Measurements from ENCODE around the gene AP3B2. TPM values are rescaled to one million over a fixed set of nuclear protein-coding genes. Genes with fewer than 3 reads are reported as not detected.

Gene AP3B2
- 0.10 TPM for total RNA-seq

GRCh38 chr15:82709421-82710207 is at the start of gene AP3B2:
TSS of gene AP3B2 (minus strand) at chr15:82709875. CDS start at chr15:82709706, 169 bp downstream.
- Histone ChIP-seq H3K9me3 (ENCODE audit: low read depth, low read length) (no peaks in the 10 kb centered on the region), H3K4me3 (ENCODE audit: low read length) (peak within 1 kb of the TSS; percentile 41), H3K4me1 (ENCODE audit: insufficient read depth, low read length) (peaks cover 11% of the 10 kb centered on the region), H3K27me3 (ENCODE audit: insufficient read depth, low read length) (peaks cover 9% of the 10 kb centered on the region)

GRCh38 chr15:82751308-82751707 is 41.6 kb upstream of the AP3B2 start:
- Histone ChIP-seq H3K9me3 (ENCODE audit: low read depth, low read length) (no peaks in the 10 kb centered on the region), H3K4me3 (ENCODE audit: low read length) (peak overlapping the region; percentile 82)

GRCh38 chr15:82750831-82751180 is 41.1 kb upstream of the AP3B2 start:
- H3K4me1 ChIP-seq (ENCODE audit: insufficient read depth, low read length) = peaks cover 32% of the 10 kb centered on the region
- no peaks in the 10 kb centered on the region for H3K9me3 ChIP-seq (ENCODE audit: low read depth, low read length)
- H3K4me3 ChIP-seq (ENCODE audit: low read length) = peak overlapping the region; percentile 82
- H3K27me3 ChIP-seq (ENCODE audit: insufficient read depth, low read length) = no peaks in the 10 kb centered on the region

More at GRCh38 chr15:82751308-82751707, 41.6 kb upstream of the AP3B2 start:
- peaks cover 32% of the 10 kb centered on the region for H3K4me1 ChIP-seq (ENCODE audit: insufficient read depth, low read length)
- no peaks in the 10 kb centered on the region for H3K27me3 ChIP-seq (ENCODE audit: insufficient read depth, low read length)

- Histone ChIP-seq H3K4me3 (ENCODE audit: low read length) (peak overlapping the region; percentile 82), H3K27me3 (ENCODE audit: insufficient read depth, low read length) (no peaks in the 10 kb centered on the region), H3K4me1 (ENCODE audit: insufficient read depth, low read length) (peaks cover 32% of the 10 kb centered on the region), H3K9me3 (ENCODE audit: low read depth, low read length) (no peaks in the 10 kb centered on the region)
Measured at GRCh38 chr15:82749951-82750830, 40.5 kb upstream of the AP3B2 start.

- no peaks in the 10 kb centered on the region for H3K27me3 ChIP-seq (ENCODE audit: insufficient read depth, low read length)
- H3K4me1 ChIP-seq (ENCODE audit: insufficient read depth, low read length) = peaks cover 32% of the 10 kb centered on the region
- H3K9me3 ChIP-seq (ENCODE audit: low read depth, low read length) = no peaks in the 10 kb centered on the region
- no peak overlapping the region for H3K4me3 ChIP-seq (ENCODE audit: low read length)
Measured at GRCh38 chr15:82748315-82748714, 38.6 kb upstream of the AP3B2 start.

- no peaks in the 10 kb centered on the region for H3K27me3 ChIP-seq (ENCODE audit: insufficient read depth, low read length)
- no peak overlapping the region for H3K4me3 ChIP-seq (ENCODE audit: low read length)
- no peaks in the 10 kb centered on the region for H3K9me3 ChIP-seq (ENCODE audit: low read depth, low read length)
- H3K4me1 ChIP-seq (ENCODE audit: insufficient read depth, low read length) = no peaks in the 10 kb centered on the region
Measured at GRCh38 chr15:82743810-82744209, 34.1 kb upstream of the AP3B2 start.

GRCh38 chr15:82742134-82742533 is 32.5 kb upstream of the AP3B2 start:
- Histone ChIP-seq H3K4me1 (ENCODE audit: insufficient read depth, low read length) (no peaks in the 10 kb centered on the region), H3K27me3 (ENCODE audit: insufficient read depth, low read length) (no peaks in the 10 kb centered on the region), H3K9me3 (ENCODE audit: low read depth, low read length) (no peaks in the 10 kb centered on the region), H3K4me3 (ENCODE audit: low read length) (no peak overlapping the region)

GRCh38 chr15:82739086-82739485 is 29.4 kb upstream of the AP3B2 start:
- no peaks in the 10 kb centered on the region for H3K27me3 ChIP-seq (ENCODE audit: insufficient read depth, low read length)
- no peaks in the 10 kb centered on the region for H3K9me3 ChIP-seq (ENCODE audit: low read depth, low read length)
- H3K4me3 ChIP-seq (ENCODE audit: low read length) = no peak overlapping the region

GRCh38 chr15:82737975-82738374 is 28.3 kb upstream of the AP3B2 start:
- H3K4me1 ChIP-seq (ENCODE audit: insufficient read depth, low read length) = no peaks in the 10 kb centered on the region
- no peaks in the 10 kb centered on the region for H3K27me3 ChIP-seq (ENCODE audit: insufficient read depth, low read length)
- no peaks in the 10 kb centered on the region for H3K9me3 ChIP-seq (ENCODE audit: low read depth, low read length)
- H3K4me3 ChIP-seq (ENCODE audit: low read length) = no peak overlapping the region

More at GRCh38 chr15:82739086-82739485, 29.4 kb upstream of the AP3B2 start:
- H3K4me1 ChIP-seq (ENCODE audit: insufficient read depth, low read length) = no peaks in the 10 kb centered on the region

GRCh38 chr15:82731527-82731926 is 21.9 kb upstream of the AP3B2 start:
- no peak overlapping the region for H3K4me3 ChIP-seq (ENCODE audit: low read length)
- H3K9me3 ChIP-seq (ENCODE audit: low read depth, low read length) = no peaks in the 10 kb centered on the region
- no peaks in the 10 kb centered on the region for H3K4me1 ChIP-seq (ENCODE audit: insufficient read depth, low read length)
- no peaks in the 10 kb centered on the region for H3K27me3 ChIP-seq (ENCODE audit: insufficient read depth, low read length)

- no peak overlapping the region for H3K4me3 ChIP-seq (ENCODE audit: low read length)
- H3K27me3 ChIP-seq (ENCODE audit: insufficient read depth, low read length) = no peaks in the 10 kb centered on the region
- H3K4me1 ChIP-seq (ENCODE audit: insufficient read depth, low read length) = no peaks in the 10 kb centered on the region
- no peaks in the 10 kb centered on the region for H3K9me3 ChIP-seq (ENCODE audit: low read depth, low read length)
Measured at GRCh38 chr15:82730022-82730530, 20.4 kb upstream of the AP3B2 start.

- no peaks in the 10 kb centered on the region for H3K4me1 ChIP-seq (ENCODE audit: insufficient read depth, low read length)
- H3K9me3 ChIP-seq (ENCODE audit: low read depth, low read length) = no peaks in the 10 kb centered on the region
- H3K4me3 ChIP-seq (ENCODE audit: low read length) = no peak overlapping the region
- H3K27me3 ChIP-seq (ENCODE audit: insufficient read depth, low read length) = no peaks in the 10 kb centered on the region
Measured at GRCh38 chr15:82726816-82727215, 17.1 kb upstream of the AP3B2 start.

GRCh38 chr15:82715003-82715402 is 5.3 kb upstream of the AP3B2 start:
- Histone ChIP-seq H3K9me3 (ENCODE audit: low read depth, low read length) (no peaks in the 10 kb centered on the region), H3K4me3 (ENCODE audit: low read length) (no peak overlapping the region), H3K27me3 (ENCODE audit: insufficient read depth, low read length) (peaks cover 4% of the 10 kb centered on the region), H3K4me1 (ENCODE audit: insufficient read depth, low read length) (peaks cover 3% of the 10 kb centered on the region)

- Histone ChIP-seq H3K4me1 (ENCODE audit: insufficient read depth, low read length) (peaks cover 8% of the 10 kb centered on the region), H3K4me3 (ENCODE audit: low read length) (no peak overlapping the region), H3K9me3 (ENCODE audit: low read depth, low read length) (no peaks in the 10 kb centered on the region), H3K27me3 (ENCODE audit: insufficient read depth, low read length) (peaks cover 5% of the 10 kb centered on the region)
Measured at GRCh38 chr15:82714016-82714415, 4.3 kb upstream of the AP3B2 start.

- H3K9me3 ChIP-seq (ENCODE audit: low read depth, low read length) = no peaks in the 10 kb centered on the region
- H3K4me3 ChIP-seq (ENCODE audit: low read length) = no peak overlapping the region
- peaks cover 9% of the 10 kb centered on the region for H3K27me3 ChIP-seq (ENCODE audit: insufficient read depth, low read length)
- H3K4me1 ChIP-seq (ENCODE audit: insufficient read depth, low read length) = peaks cover 11% of the 10 kb centered on the region
Measured at GRCh38 chr15:82712036-82712435, 2.4 kb upstream of the AP3B2 start.
